ENCODE data around the gene PHACTR4.

DNA sequence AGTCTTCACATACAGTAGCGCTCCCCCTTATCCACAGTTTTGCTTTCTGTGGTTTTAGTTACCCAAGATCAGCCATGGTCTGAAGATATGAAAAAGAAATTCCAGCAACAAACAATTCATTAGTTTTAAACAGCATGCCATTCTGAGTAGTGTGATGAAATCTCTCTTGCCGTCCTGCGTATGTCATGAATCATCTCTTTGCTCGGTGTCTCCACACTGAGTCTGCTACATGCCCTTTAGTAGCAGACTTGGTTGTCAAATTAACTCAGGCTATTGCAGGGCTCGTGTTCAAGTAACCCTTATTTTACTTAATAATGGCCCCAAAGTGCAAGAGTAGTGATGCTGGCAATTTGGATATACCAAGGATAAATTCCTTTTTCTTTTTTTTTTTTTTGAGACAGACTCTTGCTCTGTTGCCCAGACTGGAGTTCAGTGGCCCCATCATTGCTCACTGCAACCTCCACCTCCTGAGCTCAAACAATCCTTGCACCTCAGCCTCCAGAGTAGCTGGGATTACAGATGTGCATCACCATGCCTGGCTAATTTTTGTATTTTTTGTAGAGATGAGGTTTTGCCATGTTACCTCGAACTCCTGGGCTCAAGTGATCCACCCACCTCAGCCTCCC, 22.6 kb downstream of the PHACTR4 start:
- no peak for TF ChIP-seq CTCF (IDR thresholded peaks at IDR 0.05; ENCODE audit: extremely low read depth in 1 of 2, insufficient read depth in 1 of 2, low read depth in 1 of 2, low read length in 2 of 2)
- no peak for TF ChIP-seq MYC (IDR thresholded peaks at IDR 0.05; ENCODE audit: low read depth, low read length)
- no peak for TF ChIP-seq POLR2A (IDR thresholded peaks at IDR 0.05; ENCODE audit: low read depth, low read length)
- TF ChIP-seq GATA2 (IDR thresholded peaks at IDR 0.05; ENCODE audit: insufficient read depth, insufficient read length, low read depth, low read length): no peak
- no peak for TF ChIP-seq JUN (IDR thresholded peaks at IDR 0.05; ENCODE audit: borderline replicate concordance, insufficient read depth, insufficient read length, low read depth)

Measured in endothelial cell of umbilical vein (primary cell).